GM12892 (cell line): ENCODE results near the gene TAL1.

Source experiments
- POLR2A ChIP-seq: IDR thresholded peaks from 2 replicates; pipeline ENCODE4 v1.6.1; 2011; ENCODE audit warnings: low read depth, low read length, control low read depth
- POLR2AphosphoS5 ChIP-seq: IDR thresholded peaks from 2 replicates; pipeline ENCODE4 v1.6.1; 2011; ENCODE audit warnings: low read depth, low read length, control low read depth
- TAF1 ChIP-seq: IDR thresholded peaks from 2 replicates; pipeline ENCODE4 v1.6.1; 2011; ENCODE audit warnings: low read depth, mild to moderate bottlenecking, control low read depth, low read length, borderline replicate concordance

GRCh38 chr1:47252795-47253194 is 20.8 kb upstream of the TAL1 start:
- TF ChIP-seq POLR2A (no peak), TAF1 (no peak), POLR2AphosphoS5 (no peak)
